ENCODE results near the gene CD38. TPM values are rescaled to one million over a fixed set of nuclear protein-coding genes. Genes with fewer than 3 reads are reported as not detected.

CD38 gene
- polyA plus RNA-seq, 1 donor (not counting 4 experiments of a cell fraction or from before 2014, with no cell fraction given): 0.08 TPM

- no peak for TF ChIP-seq EZH2 (IDR thresholded peaks at IDR 0.05; ENCODE audit: low read length)
- TF ChIP-seq CTCF (optimal IDR thresholded peaks at IDR 0.05 in 1 of 3, IDR thresholded peaks at IDR 0.05 in 1 of 3, conservative IDR thresholded peaks at IDR 0.05 in 1 of 3; ENCODE audit: extremely low read depth in 1 of 3, insufficient read depth in 2 of 3, low read length in 3 of 3): no peak
Measured at GRCh38 chr4:15781427-15782095, 3.4 kb downstream of the CD38 start.

GRCh38 chr4:15783676-15784075 lies 5.5 kb downstream of the CD38 start:
- H4K20me1 ChIP-seq (ENCODE audit: control insufficient read depth, extremely low read depth, insufficient read depth, low read length): no peaks in the 10 kb centered on the region
- H3K4me3 ChIP-seq (ENCODE audit: control insufficient read depth in 2 of 3, extremely low read depth in 1 of 3, insufficient read depth in 2 of 3, low read depth in 1 of 3, low read length in 3 of 3): no peak overlapping the region
- H2AFZ ChIP-seq (ENCODE audit: control insufficient read depth, low read length): no peak overlapping the region
- no peak overlapping the region for H3K4me2 ChIP-seq (ENCODE audit: control insufficient read depth, extremely low read depth, insufficient read depth, low read depth, low read length)
- no peaks in the 10 kb centered on the region for H3K79me2 ChIP-seq (ENCODE audit: control insufficient read depth, insufficient read depth, low read length)
- no peak overlapping the region for H3K9ac ChIP-seq (ENCODE audit: control insufficient read depth, extremely low read depth, insufficient read depth, low read length)
- FAIRE-seq (no peak), DNase-seq (ENCODE audit: low read depth, low spot score) (no peak)
- no peaks in the 10 kb centered on the region for H3K9me3 ChIP-seq (ENCODE audit: control insufficient read depth, low read depth, low read length)
- peaks cover 12% of the 10 kb centered on the region for H3K27me3 ChIP-seq (ENCODE audit: control insufficient read depth, extremely low read depth, insufficient read depth, low read length)
- H3K27ac ChIP-seq (ENCODE audit: control insufficient read depth, insufficient read depth, low read length): no peak overlapping the region
- H3K9me1 ChIP-seq (ENCODE audit: control insufficient read depth, extremely low read depth, insufficient read depth, low read length): no peaks in the 10 kb centered on the region
- dilution Hi-C loops (cut with MboI; ENCODE audit: extremely low pct_ligation_motif_present, low sequenced_read_pairs): no loop called here
- peaks cover 8% of the 10 kb centered on the region for H3K4me1 ChIP-seq (ENCODE audit: control insufficient read depth, extremely low read depth, insufficient read depth, low read length)
- H3K36me3 ChIP-seq (ENCODE audit: control insufficient read depth in 2 of 2, extremely low read depth in 1 of 2, insufficient read depth in 2 of 2, low read length in 2 of 2): no peaks in the 10 kb centered on the region
- TF ChIP-seq EZH2 (IDR thresholded peaks at IDR 0.05; ENCODE audit: low read length): no peak
- no peak for TF ChIP-seq CTCF (optimal IDR thresholded peaks at IDR 0.05 in 1 of 3, IDR thresholded peaks at IDR 0.05 in 1 of 3, conservative IDR thresholded peaks at IDR 0.05 in 1 of 3; ENCODE audit: extremely low read depth in 1 of 3, insufficient read depth in 2 of 3, low read length in 3 of 3)

More at GRCh38 chr4:15781427-15782095, 3.4 kb downstream of the CD38 start:
- no peak overlapping the region for H3K4me2 ChIP-seq (ENCODE audit: control insufficient read depth, extremely low read depth, insufficient read depth, low read depth, low read length)
- H3K36me3 ChIP-seq (ENCODE audit: control insufficient read depth in 2 of 2, extremely low read depth in 1 of 2, insufficient read depth in 2 of 2, low read length in 2 of 2): no peaks in the 10 kb centered on the region
- no peak overlapping the region for H3K4me3 ChIP-seq (ENCODE audit: control insufficient read depth in 2 of 3, extremely low read depth in 1 of 3, insufficient read depth in 2 of 3, low read depth in 1 of 3, low read length in 3 of 3)
- no peak overlapping the region for H3K27ac ChIP-seq (ENCODE audit: control insufficient read depth, insufficient read depth, low read length)
- no peaks in the 10 kb centered on the region for H4K20me1 ChIP-seq (ENCODE audit: control insufficient read depth, extremely low read depth, insufficient read depth, low read length)
- no peak overlapping the region for H3K9ac ChIP-seq (ENCODE audit: control insufficient read depth, extremely low read depth, insufficient read depth, low read length)
- no peaks in the 10 kb centered on the region for H3K9me3 ChIP-seq (ENCODE audit: control insufficient read depth, low read depth, low read length)
- peaks cover 29% of the 10 kb centered on the region for H3K27me3 ChIP-seq (ENCODE audit: control insufficient read depth, extremely low read depth, insufficient read depth, low read length)
- H3K4me1 ChIP-seq (ENCODE audit: control insufficient read depth, extremely low read depth, insufficient read depth, low read length): peaks cover 9% of the 10 kb centered on the region
- no peaks in the 10 kb centered on the region for H3K9me1 ChIP-seq (ENCODE audit: control insufficient read depth, extremely low read depth, insufficient read depth, low read length)
- no peak overlapping the region for H2AFZ ChIP-seq (ENCODE audit: control insufficient read depth, low read length)
- no peak for FAIRE-seq
- H3K79me2 ChIP-seq (ENCODE audit: control insufficient read depth, insufficient read depth, low read length): no peaks in the 10 kb centered on the region
- dilution Hi-C loops (cut with MboI; ENCODE audit: extremely low pct_ligation_motif_present, low sequenced_read_pairs): no loop called here
- no peak for DNase-seq (ENCODE audit: low read depth, low spot score)

Measured in keratinocyte (primary cell).